LNCaP clone FGC (cell line): Measurements from ENCODE around the gene DDIT3.
A peak's percentile ranks its signal among the peaks of the same experiment; 100 is the strongest.
"Not testable (repeated sequence)": the region's sequence is repeated elsewhere in the genome, so short reads cannot be mapped to it uniquely, and the experiment has no call there.

ENCODE experiments used
- DNase-seq: peaks from one replicate; pipeline ENCODE4 v3.0.0-alpha.2; 2011; ENCODE audit warnings: low read depth
- H3K4me3 ChIP-seq: 2 replicates; pipeline ENCODE4 v1.5.1; 2011; ENCODE audit warnings: mild to moderate bottlenecking, low read depth, low read length, control low read depth
- CTCF ChIP-seq: IDR thresholded peaks from 2 replicates; pipeline ENCODE4 v1.5.1; 2012; ENCODE audit warnings: mild to moderate bottlenecking; ENCODE audit not compliant: control insufficient read depth, insufficient read depth; ENCODE audit errors: extremely low read depth

DDIT3 gene

DNA sequence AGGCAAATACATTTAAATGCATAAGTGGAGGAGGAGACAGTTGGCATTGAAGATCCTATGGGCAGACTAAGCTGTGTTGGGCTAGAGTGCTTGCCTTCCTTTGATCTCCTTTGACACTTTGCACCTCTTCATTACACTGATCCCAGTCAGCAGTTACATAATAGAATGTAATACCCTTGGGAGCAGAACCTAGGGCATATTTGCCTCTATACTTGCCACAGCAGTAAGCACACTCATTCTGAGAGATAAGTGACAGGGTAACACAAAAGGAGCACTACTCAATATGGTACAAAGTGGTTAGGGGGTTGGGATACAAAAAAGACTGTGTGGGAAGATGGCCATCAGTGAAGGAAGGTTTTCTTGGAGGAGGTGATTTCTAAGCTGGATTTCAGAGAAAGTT is 23.5 kb downstream of the DDIT3 start:
- no peak for TF ChIP-seq CTCF
- no peak for DNase-seq
- no peak overlapping the region for H3K4me3 ChIP-seq

DNA sequence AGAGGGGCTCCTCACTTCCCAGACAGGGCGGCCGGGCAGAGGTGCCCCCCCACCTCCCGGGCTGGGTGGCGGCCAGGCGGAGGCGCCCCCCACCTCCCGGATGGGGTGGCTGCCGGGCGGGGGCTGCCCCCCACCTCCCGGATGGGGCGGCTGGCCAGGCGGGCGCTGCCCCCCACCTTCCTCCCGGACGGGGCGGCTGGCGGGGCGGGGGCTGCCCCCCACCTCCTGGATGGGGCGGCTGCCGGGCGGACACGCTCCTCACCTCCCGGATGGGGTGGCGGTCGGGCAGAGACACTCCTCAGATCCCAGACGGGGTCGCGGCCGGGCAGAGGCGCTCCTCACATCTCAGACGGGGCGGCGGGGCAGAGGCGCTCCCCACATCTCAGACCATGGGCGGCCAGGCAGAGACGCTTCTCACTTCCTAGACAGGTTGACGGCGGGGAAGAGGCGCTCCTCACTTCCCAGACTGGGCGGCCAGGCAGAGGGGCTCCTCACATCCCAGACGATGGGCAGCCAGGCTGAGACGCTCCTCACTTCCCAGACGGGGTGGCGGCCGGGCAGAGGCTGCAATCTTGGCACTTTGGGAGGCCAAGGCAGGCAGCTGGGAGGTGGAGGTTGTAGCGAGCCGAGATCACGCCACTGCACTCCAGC is 25.1 kb downstream of the DDIT3 start:
- not testable (repeated sequence) for DNase-seq, H3K4me3 ChIP-seq

DNA sequence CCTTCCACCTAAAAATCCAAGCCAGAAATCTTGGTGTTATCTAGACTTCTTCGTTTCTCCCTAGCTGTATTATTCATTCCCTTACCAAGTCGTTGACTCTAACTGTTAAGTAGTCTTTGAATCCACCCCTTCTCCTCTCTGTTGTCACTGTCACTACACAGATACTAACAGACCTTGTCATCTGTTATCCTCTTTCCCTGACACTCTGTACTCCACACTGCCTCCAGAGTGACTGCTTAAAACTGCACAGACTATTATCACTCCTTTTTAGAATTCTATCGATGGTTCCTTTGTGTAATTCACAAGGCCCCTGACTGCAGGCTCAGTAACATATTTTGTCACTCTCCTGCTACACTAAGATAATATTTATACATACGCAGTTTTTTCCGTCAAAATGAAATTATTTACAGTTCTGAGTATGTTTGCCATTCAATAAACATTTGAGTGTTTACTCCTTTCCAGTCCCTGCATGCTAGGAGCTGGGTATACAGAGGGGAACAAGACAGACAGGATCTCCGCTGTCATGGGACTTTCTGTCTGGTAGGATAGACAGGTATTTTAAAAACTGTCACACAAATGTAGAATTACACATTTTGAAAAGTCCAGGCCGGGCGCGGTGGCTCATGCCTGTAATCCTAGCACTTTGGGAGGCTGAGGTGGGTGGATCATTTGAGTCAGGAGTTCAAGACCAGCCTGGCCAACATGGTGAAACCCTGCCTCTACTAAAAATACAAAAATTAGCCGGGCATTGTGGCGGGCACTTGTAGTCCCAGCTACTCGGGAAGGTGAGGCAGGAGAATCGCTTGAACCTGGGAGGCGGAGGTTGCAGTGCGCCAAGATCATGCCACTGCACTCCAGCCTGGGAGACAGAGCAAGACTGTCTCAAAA is 28.7 kb downstream of the DDIT3 start:
- no peak for DNase-seq
- peak; percentile 26; the same call in 1 of the 2 replicates for TF ChIP-seq CTCF
- H3K4me3 ChIP-seq, result no peak overlapping the region

DNA sequence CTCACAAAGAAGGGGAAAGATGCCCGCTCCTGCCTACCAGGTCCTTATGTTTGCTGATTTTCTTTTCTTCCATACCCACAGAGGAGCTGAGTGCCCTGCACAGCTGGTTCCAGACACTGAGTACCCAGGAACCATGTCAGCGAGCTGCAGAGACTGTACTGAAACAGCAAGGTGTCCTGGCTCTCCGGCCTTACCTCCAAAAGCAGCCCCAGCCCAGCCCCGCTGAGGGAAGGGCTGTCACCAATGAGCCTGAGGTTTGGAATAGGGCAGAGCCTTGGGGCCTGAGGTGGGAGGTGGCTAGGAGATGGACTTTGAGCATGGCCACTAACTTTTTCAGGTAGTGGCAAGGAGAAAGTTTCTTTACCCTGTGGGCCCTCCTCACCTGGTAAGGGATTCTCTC is 30.2 kb downstream of the DDIT3 start:
- H3K4me3 ChIP-seq, result no peak overlapping the region
- DNase-seq, result no peak
- no peak for TF ChIP-seq CTCF

GRCh38 chr12:57489157-57489641 is 31.1 kb downstream of the DDIT3 start:
- no peak for TF ChIP-seq CTCF
- DNase-seq, result no peak
- H3K4me3 ChIP-seq, result peak overlapping the region; percentile 98

DNA sequence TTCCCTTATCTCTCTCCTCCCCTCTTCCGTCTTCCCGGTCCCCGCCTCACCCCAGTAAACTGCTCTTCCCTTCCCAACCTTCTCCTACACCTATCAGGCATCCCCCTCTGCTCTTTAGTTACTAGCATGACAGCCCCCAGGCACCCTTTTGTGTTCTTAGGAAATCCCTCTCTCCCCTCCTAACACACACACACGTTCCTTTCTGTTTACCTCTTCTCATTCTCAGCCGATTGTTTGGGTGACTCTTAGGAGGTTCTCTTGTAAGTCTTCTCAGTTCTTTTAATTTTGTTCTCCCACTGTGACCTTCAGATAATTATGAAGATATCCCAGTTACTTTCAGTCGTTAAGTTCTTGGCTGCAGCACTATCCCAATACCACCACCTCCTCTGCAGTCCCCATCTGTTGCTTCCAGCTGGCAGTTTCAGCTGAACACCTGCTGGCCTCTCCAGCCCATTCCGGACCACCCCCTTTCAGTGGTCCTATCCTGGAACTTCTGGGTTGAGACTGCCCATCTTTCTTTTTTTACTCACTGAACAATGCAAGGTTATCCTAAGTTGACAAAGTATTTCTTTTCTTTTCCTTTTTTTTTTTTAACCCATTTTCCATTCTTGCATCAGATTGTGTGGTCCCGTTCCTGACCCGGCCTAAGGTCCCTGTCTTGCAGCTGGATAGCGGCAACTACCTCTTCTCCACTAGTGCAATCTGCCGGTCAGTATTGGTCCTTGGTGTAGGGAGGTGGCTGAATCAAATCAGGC is 31.7 kb downstream of the DDIT3 start:
- DNase-seq, result no peak
- TF ChIP-seq CTCF, result no peak

More for the DNA sequence above, 31.7 kb downstream of the DDIT3 start:
- peak overlapping the region; percentile 98 for H3K4me3 ChIP-seq
